CD8-positive, alpha-beta memory T cell (primary cell): ENCODE measurements around the gene CNN1. TPM values are rescaled to one million over a fixed set of nuclear protein-coding genes. Genes with fewer than 3 reads are reported as not detected.

Experiments used
- CTCF ChIA-PET: fragments of 350-600 bp; sonication (Branson Sonifier 250); formaldehyde crosslinking; loops from one replicate; lab custom pipeline; 2021; ENCODE audit warnings: antibody characterized with exemption; lab: Charles Lee
- POLR2A ChIA-PET: fragments of 350-600 bp; sonication (Branson Sonifier 250); formaldehyde crosslinking; loops from one replicate; lab custom pipeline; 2021; ENCODE audit warnings: antibody characterized with exemption; lab: Charles Lee
- DNase-seq, 5 donors: peaks; one replicate each; pipeline versions ENCODE4 v3.0.0 to v3.0.0-alpha.2; 2020 to 2022; ENCODE audit warnings: mixed read lengths in 1 of 5
- H3K27ac ChIP-seq: one replicate; pipeline ENCODE4 v1.7.0; 2013; ENCODE audit warnings: low read depth, mild to moderate bottlenecking, low read length, moderate library complexity
- H3K27me3 ChIP-seq: 2 replicates; pipeline ENCODE4 v1.7.0; 2013; ENCODE audit warnings: low read length, mild to moderate bottlenecking; ENCODE audit not compliant: insufficient read depth, poor library complexity, severe bottlenecking
- H3K36me3 ChIP-seq: 2 replicates; pipeline ENCODE4 v1.7.0; 2013; ENCODE audit warnings: mild to moderate bottlenecking, low read length, moderate library complexity; ENCODE audit not compliant: insufficient read depth
- H3K4me1 ChIP-seq: 2 replicates; pipeline ENCODE4 v1.7.0; 2013; ENCODE audit warnings: mild to moderate bottlenecking, low read length, moderate library complexity; ENCODE audit not compliant: insufficient read depth
- H3K4me3 ChIP-seq: 2 replicates; pipeline ENCODE4 v1.7.0; 2013; ENCODE audit warnings: mild to moderate bottlenecking, low read length
- H3K9me3 ChIP-seq: 2 replicates; pipeline ENCODE4 v1.7.0; 2013; ENCODE audit warnings: mild to moderate bottlenecking, low read length
- H3K27ac Mint-ChIP-seq, 8 donors: one replicate each; pipeline ENCODE4 v1.8.0; 2020 to 2021; ENCODE audit warnings: mixed read lengths in 8 of 8, mild to moderate bottlenecking in 6 of 8, inconsistent platforms in 3 of 8, moderate library complexity in 3 of 8
- H3K27me3 Mint-ChIP-seq, 2 donors: one replicate each; pipeline ENCODE4 v1.8.0; 2020 to 2021; ENCODE audit warnings: mixed read lengths in 2 of 2, mild to moderate bottlenecking in 1 of 2, moderate library complexity in 1 of 2
- H3K36me3 Mint-ChIP-seq, 3 donors: one replicate each; pipeline ENCODE4 v1.8.0; 2020 to 2021; ENCODE audit warnings: mixed read lengths in 3 of 3, inconsistent platforms in 1 of 3, mild to moderate bottlenecking in 1 of 3
- H3K4me1 Mint-ChIP-seq, 3 donors: one replicate each; pipeline ENCODE4 v1.8.0; 2020 to 2021; ENCODE audit warnings: mixed read lengths in 3 of 3, inconsistent platforms in 1 of 3, mild to moderate bottlenecking in 1 of 3
- H3K4me3 Mint-ChIP-seq, 7 donors: one replicate each; pipeline ENCODE4 v1.8.0; 2020 to 2021; ENCODE audit warnings: mixed read lengths in 7 of 7, mild to moderate bottlenecking in 6 of 7, moderate library complexity in 4 of 7, inconsistent platforms in 2 of 7
- H3K9me3 Mint-ChIP-seq, 5 donors: one replicate each; pipeline ENCODE4 v1.8.0; 2020 to 2022; ENCODE audit warnings: mixed read lengths in 5 of 5, mild to moderate bottlenecking in 3 of 5, moderate library complexity in 2 of 5, inconsistent platforms in 1 of 5
- polyA plus RNA-seq: library from polyadenylated mRNA; unstranded; fragments of 300-500 nt; fragmentation: Illumina TruSeq; gene quantifications from one replicate; pipeline ENCODE4 v1.2.3, GENCODE V29; 2021
- total RNA-seq, 2 experiments: library from RNA; stranded (reverse); gene quantifications; one replicate each; pipeline ENCODE4 v1.2.3, GENCODE V29; 2021

CNN1 gene
- total and polyA plus RNA-seq, 3 experiments from 2014 or later, result not detected

- peak overlapping the region; percentile 66 to 91 (median 81) for H3K27ac Mint-ChIP-seq
- peak overlapping the region; percentile 67 for H3K27ac ChIP-seq
- peak overlapping the region; percentile 53 to 81 (median 70) for H3K4me3 Mint-ChIP-seq
- no peaks in the 10 kb centered on the region for H3K9me3 ChIP-seq
- H3K4me3 ChIP-seq, result peak overlapping the region; percentile 49
- ChIA-PET POLR2A (interaction anchor here (0.7 to 0.9 kb wide), 2 partner anchors 23 to 35 kb away, joined by 3 to 5 read pairs; partner anchors contain the start of gene ELOF1), CTCF (interaction anchor here (0.7 to 1.9 kb wide), 13 partner anchors 8 to 154 kb away, joined by 3 to 14 read pairs (median 5); partner anchors contain the start of gene ELOF1)
- peaks cover 11 to 12% of the 10 kb centered on the region in 2 donors for H3K27me3 Mint-ChIP-seq
- H3K36me3 ChIP-seq, result no peaks in the 10 kb centered on the region
- no peaks in the 10 kb centered on the region for H3K9me3 Mint-ChIP-seq
- peaks cover 14% of the 10 kb centered on the region for H3K4me1 ChIP-seq
- no peaks in the 10 kb centered on the region for H3K36me3 Mint-ChIP-seq
- peaks cover 10 to 16% (median 14%) of the 10 kb centered on the region in 3 donors for H3K4me1 Mint-ChIP-seq
- peak; percentile 73 to 86 (median 83) for DNase-seq
- peaks cover 5% of the 10 kb centered on the region for H3K27me3 ChIP-seq
Measured at GRCh38 chr19:11535792-11536595, 2.7 kb upstream of the CNN1 start.

DNA sequence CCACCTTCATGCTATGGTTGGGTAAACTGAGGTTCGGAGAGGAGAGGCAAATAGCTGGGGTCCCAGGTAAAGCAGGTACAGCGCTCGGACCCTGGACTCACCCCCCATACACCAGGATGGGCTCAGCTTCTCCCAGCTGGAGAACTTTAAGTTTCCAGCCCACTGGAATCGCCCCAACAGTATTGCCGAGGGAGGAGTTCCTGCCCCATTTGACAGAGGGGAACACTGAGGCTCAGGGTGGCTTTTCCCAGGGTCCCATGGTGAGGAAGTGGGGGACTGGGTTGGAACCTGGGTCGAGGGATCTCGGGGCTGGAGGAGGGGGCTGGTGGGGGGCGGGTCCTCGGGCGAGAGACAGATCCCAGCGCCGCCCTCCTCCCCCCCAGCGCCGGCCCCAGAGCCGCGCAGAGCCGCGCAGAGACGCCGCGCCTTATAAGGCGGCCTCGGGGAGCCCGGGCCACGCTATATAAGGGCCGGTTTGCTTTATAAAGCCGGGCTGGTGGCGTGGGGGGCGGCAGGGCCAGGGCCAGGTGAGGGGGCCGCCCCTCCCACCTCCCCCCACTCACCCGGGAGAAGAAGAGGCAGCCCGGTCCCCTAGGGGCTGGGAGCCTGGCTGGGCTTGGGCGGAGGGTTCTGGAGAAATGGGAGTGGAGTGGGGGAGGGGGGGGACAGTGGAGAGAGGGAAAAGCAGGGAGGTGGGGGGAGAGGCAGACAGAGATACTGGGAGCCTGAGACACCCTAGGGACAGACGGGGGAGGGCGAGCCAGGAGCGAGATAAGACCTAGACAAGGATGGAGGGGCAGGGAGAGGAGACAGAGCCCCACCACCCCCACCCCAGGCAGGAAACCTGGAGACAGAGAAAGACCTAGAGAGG is 1.1 kb downstream of the CNN1 start:
- Mint-ChIP-seq H3K36me3 (no peaks in the 10 kb centered on the region), H3K4me1 (peaks cover 10 to 16% (median 10%) of the 10 kb centered on the region in 3 donors), H3K4me3 (no peak overlapping the region), H3K27me3 (peaks cover 16 to 25% of the 10 kb centered on the region in 2 donors), H3K9me3 (no peaks in the 10 kb centered on the region), H3K27ac (no peak overlapping the region)
- Histone ChIP-seq H3K9me3 (no peaks in the 10 kb centered on the region), H3K27ac (peak overlapping the region; percentile 57), H3K27me3 (peaks cover 5% of the 10 kb centered on the region), H3K4me1 (peaks cover 14% of the 10 kb centered on the region), H3K4me3 (no peak overlapping the region), H3K36me3 (no peaks in the 10 kb centered on the region)
- DNase-seq, result no peak
- CTCF ChIA-PET, result no interaction called here
- POLR2A ChIA-PET, result no interaction called here

DNA sequence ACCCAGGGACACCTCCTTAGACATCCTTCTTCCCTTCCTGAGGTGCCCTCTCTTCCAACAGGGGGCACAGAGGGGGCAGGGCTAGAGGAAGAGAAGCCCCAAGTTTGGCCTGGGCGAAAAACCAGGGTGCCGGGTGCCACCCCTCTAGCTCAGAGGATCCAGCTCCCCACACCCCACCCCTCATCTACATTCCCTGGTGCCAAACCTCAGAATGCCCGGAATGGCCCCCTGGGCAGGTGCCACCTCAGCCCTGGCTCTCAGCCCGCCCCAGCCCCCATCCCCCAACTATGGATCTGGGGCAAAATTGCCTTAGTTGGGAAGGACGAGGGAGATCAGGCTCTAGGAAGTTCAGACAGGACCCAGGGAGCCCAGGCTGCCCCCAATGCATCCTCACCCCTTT is 2.0 kb downstream of the CNN1 start:
- Mint-ChIP-seq H3K4me1 (peaks cover 6 to 9% (median 7%) of the 10 kb centered on the region in 3 donors), H3K4me3 (no peak overlapping the region), H3K27me3 (peaks cover 20 to 25% of the 10 kb centered on the region in 2 donors), H3K36me3 (no peaks in the 10 kb centered on the region), H3K9me3 (no peaks in the 10 kb centered on the region), H3K27ac (no peak overlapping the region)
- ChIA-PET CTCF (no interaction called here), POLR2A (no interaction called here)
- DNase-seq, result no peak
- H3K27ac ChIP-seq, result no peak overlapping the region
- no peak overlapping the region for H3K4me3 ChIP-seq
- peaks cover 11% of the 10 kb centered on the region for H3K4me1 ChIP-seq
- no peaks in the 10 kb centered on the region for H3K9me3 ChIP-seq
- H3K27me3 ChIP-seq, result peaks cover 5% of the 10 kb centered on the region
- no peaks in the 10 kb centered on the region for H3K36me3 ChIP-seq

DNA sequence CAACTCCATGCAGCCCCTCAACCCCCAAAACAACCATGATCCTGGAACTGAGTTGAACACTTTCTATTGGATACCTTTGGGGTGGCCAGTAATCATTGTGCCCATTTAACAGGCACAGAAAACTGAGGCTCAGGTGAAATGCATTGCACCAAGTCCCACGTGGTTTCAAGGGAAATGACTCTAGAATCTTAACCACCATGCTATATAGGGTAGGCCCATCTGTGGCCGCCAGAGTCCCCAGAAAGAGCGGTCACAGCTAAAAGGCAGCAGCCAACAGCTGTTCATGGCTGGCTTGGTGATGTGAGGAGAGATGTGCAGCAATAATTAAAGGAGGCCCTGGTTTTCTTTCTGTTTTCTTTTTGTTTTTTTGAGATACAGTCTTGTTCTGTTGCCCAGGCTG is 2.6 kb downstream of the CNN1 start:
- peaks cover 5% of the 10 kb centered on the region for H3K27me3 ChIP-seq
- H3K9me3 ChIP-seq, result no peaks in the 10 kb centered on the region
- no peak overlapping the region for H3K27ac Mint-ChIP-seq
- H3K36me3 Mint-ChIP-seq, result no peaks in the 10 kb centered on the region
- peaks cover 4 to 7% (median 4%) of the 10 kb centered on the region in 3 donors for H3K4me1 Mint-ChIP-seq
- H3K27me3 Mint-ChIP-seq, result peaks cover 20 to 25% of the 10 kb centered on the region in 2 donors
- peaks cover 5% of the 10 kb centered on the region for H3K4me1 ChIP-seq
- H3K9me3 Mint-ChIP-seq, result no peaks in the 10 kb centered on the region
- ChIA-PET POLR2A (no interaction called here), CTCF (no interaction called here)
- no peak for DNase-seq
- no peak overlapping the region for H3K4me3 ChIP-seq
- H3K4me3 Mint-ChIP-seq, result no peak overlapping the region
- no peak overlapping the region for H3K27ac ChIP-seq
- H3K36me3 ChIP-seq, result no peaks in the 10 kb centered on the region

GRCh38 chr19:11547929-11548700 is 9.5 kb downstream of the CNN1 start:
- Histone ChIP-seq H3K4me3 (no peak overlapping the region), H3K27me3 (no peaks in the 10 kb centered on the region), H3K36me3 (no peaks in the 10 kb centered on the region), H3K4me1 (no peaks in the 10 kb centered on the region), H3K9me3 (no peaks in the 10 kb centered on the region), H3K27ac (no peak overlapping the region)
- Mint-ChIP-seq H3K27me3 (peaks cover 5% of the 10 kb centered on the region in 2 donors), H3K4me3 (no peak overlapping the region), H3K36me3 (peaks cover 0 to 12% (median 0%) of the 10 kb centered on the region in 3 donors), H3K27ac (no peak overlapping the region), H3K9me3 (no peaks in the 10 kb centered on the region), H3K4me1 (no peaks in the 10 kb centered on the region)
- POLR2A ChIA-PET, result no interaction called here
- no peak for DNase-seq
- CTCF ChIA-PET, result no interaction called here

DNA sequence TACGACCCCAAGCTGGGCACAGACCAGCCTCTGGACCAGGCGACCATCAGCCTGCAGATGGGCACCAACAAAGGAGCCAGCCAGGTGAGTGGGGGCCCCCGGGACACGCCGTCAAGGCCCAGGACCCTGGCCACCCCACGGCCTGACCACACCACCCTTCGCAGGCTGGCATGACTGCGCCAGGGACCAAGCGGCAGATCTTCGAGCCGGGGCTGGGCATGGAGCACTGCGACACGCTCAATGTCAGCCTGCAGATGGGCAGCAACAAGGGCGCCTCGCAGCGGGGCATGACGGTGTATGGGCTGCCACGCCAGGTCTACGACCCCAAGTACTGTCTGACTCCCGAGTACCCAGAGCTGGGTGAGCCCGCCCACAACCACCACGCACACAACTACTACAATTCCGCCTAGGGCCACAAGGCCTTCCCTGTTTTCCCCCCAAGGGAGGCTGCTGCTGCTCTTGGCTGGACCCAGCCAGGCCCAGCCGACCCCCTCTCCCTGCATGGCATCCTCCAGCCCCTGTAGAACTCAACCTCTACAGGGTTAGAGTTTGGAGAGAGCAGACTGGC is 10.8 kb downstream of the CNN1 start:
- Mint-ChIP-seq H3K4me1 (peaks cover 0 to 7% (median 3%) of the 10 kb centered on the region in 3 donors), H3K4me3 (no peak overlapping the region), H3K27me3 (peaks cover 0 to 5% of the 10 kb centered on the region in 2 donors), H3K9me3 (no peaks in the 10 kb centered on the region), H3K36me3 (peaks cover 0 to 25% (median 0%) of the 10 kb centered on the region in 3 donors), H3K27ac (no peak overlapping the region)
- H3K4me1 ChIP-seq, result no peaks in the 10 kb centered on the region
- no peaks in the 10 kb centered on the region for H3K9me3 ChIP-seq
- H3K4me3 ChIP-seq, result no peak overlapping the region
- ChIA-PET POLR2A (no interaction called here), CTCF (no interaction called here)
- no peak for DNase-seq
- H3K27me3 ChIP-seq, result no peaks in the 10 kb centered on the region
- no peak overlapping the region for H3K27ac ChIP-seq
- H3K36me3 ChIP-seq, result peaks cover 7% of the 10 kb centered on the region

GRCh38 chr19:11550265-11550664 is 11.6 kb downstream of the CNN1 start:
- Histone ChIP-seq H3K27ac (no peak overlapping the region), H3K4me1 (no peaks in the 10 kb centered on the region), H3K27me3 (no peaks in the 10 kb centered on the region), H3K4me3 (no peak overlapping the region), H3K36me3 (peaks cover 9% of the 10 kb centered on the region), H3K9me3 (no peaks in the 10 kb centered on the region)
- Mint-ChIP-seq H3K27me3 (peaks cover 0 to 2% of the 10 kb centered on the region in 2 donors), H3K4me3 (no peak overlapping the region), H3K9me3 (no peaks in the 10 kb centered on the region), H3K36me3 (peaks cover 0 to 27% (median 0%) of the 10 kb centered on the region in 3 donors), H3K4me1 (peaks cover 0 to 8% (median 5%) of the 10 kb centered on the region in 3 donors), H3K27ac (peak overlapping the region in 1 of 8 donors; percentile 68)
- ChIA-PET POLR2A (no interaction called here), CTCF (no interaction called here)
- DNase-seq, result no peak
